Activated CD4-positive, alpha-beta T cell treated with anti-CD3 and anti-CD28 coated beads, Interleukin-2, Interleukin-6, amounts not matched to agents 100 ng/mL and 50 ng/mL, durations not matched to agents 16 hours and 8 hours (primary cell): ENCODE measurements around the gene HMOX2.

Experiments used
- DNase-seq: peaks from one replicate; pipeline ENCODE4 v3.0.0-alpha.2; 2020

The HMOX2 gene

DNA sequence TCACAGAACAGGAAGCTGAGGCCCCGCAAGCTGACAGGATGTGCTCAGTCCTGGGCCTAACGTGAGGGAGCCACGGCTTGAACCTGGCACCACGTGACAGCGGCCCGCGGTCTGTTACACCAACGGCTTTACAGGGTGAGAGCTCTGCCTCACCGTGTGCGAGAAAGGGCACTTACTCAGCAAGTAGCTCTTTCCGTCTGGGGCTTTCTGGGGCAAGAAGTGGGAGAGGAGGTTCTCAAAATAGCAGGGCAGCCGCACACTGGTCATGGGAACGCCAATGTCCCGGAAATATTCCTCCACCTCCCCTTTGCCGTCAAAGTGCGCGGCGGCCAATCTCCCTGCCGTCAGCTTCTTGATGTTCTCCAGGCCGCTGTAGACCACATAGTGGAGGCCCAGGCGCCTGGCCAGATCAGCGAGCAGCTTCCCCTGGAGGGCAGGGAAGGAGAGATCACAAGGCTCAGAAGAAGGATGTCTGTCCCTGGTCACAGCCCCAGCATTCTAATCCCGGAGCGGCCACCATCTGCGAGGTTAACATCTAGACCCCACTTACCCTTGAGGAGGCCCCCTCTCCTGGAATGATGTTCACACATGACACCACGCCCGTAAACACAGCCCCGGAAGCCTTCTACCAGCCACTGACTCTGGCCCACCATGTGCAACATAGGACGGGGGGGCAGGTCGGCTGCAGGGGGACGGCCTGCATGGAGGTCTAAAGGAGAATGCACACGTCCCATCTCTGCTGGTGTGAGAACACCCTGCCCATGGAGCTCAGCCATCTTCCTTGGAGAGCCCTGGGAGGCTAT lies 10.0 kb upstream of the HMOX2 start:
- DNase-seq = peak; percentile 72

DNA sequence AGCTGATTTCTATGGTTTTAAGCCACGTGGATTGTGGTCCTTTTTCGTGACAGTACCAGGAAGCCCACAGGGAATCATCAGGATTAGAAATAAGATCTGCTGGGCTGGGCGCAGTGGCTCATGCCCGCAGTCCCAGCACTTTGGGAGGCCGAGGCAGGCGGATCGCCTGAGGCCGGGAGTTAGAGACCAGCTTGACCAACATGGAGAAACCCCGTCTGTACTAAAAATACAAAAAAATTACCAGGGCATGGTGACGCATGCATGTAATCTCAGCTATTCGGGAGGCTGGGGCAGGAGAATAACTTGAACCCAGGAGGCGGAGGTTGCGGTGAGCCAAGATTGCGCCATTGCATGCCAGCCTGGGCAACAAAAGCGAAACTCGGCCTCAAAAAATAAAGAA lies 8.3 kb upstream of the HMOX2 start:
- no peak for DNase-seq

GRCh38 chr16:4468972-4469371 lies 7.2 kb upstream of the HMOX2 start:
- no peak for DNase-seq

GRCh38 chr16:4471869-4472268 lies 4.3 kb upstream of the HMOX2 start:
- no peak for DNase-seq

DNA sequence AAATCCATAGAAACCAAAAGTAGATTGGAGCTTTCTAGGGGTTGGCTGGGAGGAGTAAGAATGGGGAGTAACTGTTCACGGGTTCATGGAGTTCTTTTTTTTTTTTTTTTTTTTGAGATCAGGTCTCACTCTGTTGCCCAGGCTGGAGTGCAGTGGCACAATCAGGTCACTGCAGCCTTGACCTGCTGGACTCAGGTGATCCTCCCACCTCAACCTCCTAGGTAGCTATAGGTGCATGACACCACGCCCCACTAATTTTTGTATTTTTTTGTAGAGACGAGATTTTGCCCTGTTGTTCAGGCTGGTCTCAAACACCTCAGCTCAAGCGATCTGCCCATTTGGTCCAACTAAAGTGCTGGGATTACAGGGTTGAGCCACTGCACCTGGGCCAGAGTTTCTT lies 3.3 kb upstream of the HMOX2 start:
- no peak for DNase-seq

DNA sequence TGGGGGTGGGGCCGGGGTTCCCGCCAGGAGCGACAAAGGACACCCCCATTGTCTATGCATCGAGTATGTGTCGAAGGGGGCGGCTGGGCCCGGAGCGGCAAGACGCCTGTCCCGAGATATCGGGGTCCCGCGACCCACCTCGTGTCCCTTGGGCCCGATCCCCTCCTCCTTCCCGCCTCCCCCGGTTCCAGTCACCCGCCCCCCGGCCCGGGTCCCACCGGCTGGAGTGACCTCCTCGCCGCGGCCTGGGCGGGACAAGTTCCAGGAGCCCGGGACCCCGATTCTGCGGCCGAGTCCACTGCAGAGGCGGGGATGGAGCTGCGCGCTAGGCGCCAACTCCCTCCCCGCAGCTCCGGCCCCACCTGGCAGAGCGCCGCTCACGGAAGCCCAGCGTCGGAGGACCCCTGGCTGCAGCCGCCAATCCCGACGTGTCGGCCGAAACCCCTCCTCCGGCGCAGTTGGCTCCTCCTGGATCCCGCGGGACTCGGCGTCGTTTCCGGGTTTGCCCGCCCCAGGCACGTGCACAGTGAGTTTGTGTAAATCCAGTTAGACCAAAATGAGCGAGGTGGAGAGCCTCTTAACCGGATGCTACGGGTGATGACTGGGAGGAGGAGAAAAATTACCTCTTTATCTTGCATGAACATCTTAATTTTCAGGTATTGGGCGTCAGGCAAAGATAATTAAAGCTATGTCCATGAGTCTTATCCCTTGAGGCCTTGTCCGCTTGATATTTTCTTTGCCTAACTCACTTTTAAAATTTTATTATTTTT lies 1.8 kb upstream of the HMOX2 start, which contains the start of gene NMRAL1:
Gene NMRAL1, minus strand, starts transcription at position 434 of the 770 bp plus-strand sequence. CDS start 493 bp downstream, outside the sequence.
- DNase-seq = peak; percentile 97

GRCh38 chr16:4477966-4478365 lies 1.8 kb downstream of the HMOX2 start:
- DNase-seq = peak; percentile 47

- DNase-seq = no peak
Measured at GRCh38 chr16:4481526-4481925, 5.3 kb downstream of the HMOX2 start.

DNA sequence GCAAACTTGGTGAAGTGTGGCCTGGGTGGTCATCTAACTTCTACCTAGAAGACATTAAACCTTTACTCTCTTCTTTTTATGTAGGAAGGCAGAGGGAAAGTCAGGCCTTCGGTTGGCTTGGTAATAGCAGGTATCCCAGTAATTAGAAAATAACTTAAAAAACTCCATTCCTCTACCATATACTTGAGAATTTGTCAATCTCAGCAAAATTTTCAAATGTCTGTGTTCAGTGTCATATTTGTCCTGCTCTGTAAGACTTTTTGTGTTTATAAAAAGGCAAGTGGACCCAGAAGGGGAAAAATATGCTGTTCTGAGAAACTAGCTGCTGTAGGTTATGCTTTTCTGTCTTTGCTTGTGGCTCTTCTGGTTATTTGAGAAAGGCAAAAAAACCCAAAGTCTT lies 5.8 kb downstream of the HMOX2 start:
- DNase-seq = no peak

GRCh38 chr16:4486126-4486893 lies 10.1 kb downstream of the HMOX2 start:
- no peak for DNase-seq

DNA sequence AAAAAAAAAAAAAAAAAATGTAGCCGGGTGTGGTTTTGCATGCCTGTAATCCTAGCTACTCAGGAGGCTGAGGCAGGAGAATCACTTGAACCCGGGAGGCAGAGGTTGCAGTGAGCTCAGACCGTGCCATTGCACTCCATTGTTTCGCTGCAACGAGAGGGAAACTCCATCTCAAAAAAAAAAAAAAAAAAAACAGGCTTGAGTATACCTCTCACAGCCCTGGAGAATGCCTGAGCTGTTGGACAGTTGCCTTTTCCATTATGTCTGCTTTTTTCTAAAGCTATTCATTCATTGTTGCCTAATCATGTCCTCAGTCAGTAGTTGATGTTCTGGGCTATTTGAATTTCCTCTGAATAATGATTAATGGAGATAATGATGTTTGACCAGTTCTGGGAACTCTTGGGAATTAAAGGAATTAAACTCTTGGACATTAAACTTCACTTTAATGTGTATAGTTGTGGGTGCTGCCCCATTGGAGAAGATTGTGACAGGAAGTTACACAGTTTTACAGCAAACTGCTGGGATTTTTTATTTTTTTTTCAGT lies 11.8 kb downstream of the HMOX2 start:
- DNase-seq = no peak

DNA sequence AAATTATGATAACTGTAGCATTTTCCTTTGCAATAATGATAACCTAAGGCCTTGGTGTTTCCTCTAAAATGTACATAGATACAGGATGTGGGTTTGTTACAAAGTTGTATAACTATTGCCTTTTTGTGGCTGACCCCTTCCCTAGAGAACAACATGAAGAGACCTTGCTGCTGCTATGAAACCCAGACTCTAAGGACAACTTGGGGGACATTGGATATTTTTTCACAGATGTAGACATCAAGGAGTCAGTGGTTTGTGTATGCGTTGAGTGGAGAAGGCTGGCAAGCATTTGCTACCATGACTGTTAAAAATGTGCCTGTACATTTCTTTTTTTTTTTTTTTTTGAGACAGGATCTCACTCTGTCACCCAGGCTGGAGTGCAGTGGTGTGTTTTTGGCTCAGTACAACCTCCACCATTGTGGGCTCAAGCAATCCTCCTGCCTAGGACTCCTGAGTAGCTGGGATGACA lies 12.3 kb downstream of the HMOX2 start:
- DNase-seq = no peak

DNA sequence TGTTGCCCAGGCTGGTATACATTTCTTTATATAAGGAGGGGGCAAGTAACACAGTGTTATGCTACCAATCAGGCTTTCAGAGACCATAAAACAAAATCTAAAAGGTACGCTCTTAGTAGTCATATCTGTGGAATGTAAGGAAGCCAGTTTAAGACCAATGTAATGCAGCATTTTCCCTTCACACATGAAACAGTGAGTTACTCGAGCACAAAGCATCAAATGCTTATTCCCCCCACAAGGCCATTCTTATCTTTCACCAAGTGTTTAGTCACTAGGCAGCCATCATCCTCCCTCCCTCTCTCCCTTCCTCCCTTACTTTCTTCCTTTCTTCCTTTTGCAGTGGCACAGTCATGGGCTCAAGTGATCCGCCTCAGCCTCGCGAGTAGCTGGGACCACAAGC lies 12.8 kb downstream of the HMOX2 start:
- no peak for DNase-seq

DNA sequence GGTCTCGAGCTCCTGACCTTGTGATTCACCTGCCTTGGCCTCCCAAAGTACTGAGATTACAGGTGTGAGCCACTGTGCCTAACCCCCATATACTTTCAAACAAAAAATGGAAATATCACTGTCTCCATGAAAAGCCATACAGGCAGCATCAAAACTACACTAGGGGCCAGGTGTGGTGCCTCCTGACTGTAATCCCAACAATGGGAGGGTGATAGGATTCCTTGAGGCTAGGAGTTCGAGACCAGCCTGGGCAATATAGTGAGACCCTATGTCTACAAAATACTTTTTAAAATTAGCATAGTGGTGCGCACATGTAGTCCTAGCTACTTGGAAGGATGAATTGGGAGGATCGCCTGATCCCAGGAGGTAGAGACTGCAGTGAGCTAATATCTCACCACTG lies 15.7 kb downstream of the HMOX2 start:
- DNase-seq = no peak

- DNase-seq = no peak
Measured at GRCh38 chr16:4494746-4495490, 18.7 kb downstream of the HMOX2 start.

DNA sequence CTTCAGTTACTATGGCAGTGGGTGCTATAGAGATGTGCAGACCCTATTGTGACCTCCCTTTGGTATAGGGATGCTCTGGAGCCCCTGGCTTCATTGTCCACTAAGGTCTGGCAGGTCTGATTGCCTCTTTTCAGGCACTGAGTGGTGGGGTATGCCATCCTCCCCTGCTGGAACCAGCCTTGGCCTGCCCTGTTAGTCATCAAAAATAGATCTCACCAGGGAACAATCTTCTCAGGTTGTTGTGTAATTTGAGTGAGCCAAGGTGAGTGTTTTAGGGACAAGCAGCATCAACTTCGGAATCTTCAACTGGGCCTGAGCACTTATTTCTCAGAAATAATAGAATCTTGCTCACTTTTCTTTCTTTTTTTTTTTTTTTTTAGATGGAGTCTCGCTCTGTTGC lies 19.6 kb downstream of the HMOX2 start:
- no peak for DNase-seq

GRCh38 chr16:4496305-4496704 lies 20.1 kb downstream of the HMOX2 start:
- DNase-seq = no peak

GRCh38 chr16:4498546-4499195 lies 22.5 kb downstream of the HMOX2 start:
- DNase-seq = no peak

DNA sequence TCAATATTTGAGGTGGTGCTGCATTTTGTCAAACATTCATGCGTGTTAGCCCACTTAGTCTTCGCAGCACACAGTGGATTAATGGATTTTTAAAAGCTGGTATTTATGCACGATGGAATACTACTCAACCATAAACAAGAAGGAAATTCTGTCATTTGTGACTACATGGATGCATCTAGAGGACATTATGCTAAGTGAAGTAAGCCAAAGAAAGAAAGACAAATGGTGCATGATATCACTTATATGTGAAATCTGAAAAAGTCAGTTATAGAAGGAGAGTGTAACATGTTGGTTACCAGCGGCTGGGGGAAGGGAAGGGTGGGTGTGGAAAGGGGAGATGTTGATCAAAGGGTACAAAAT lies 23.0 kb downstream of the HMOX2 start:
- DNase-seq = no peak

- DNase-seq = peak; percentile 35
Measured at GRCh38 chr16:4500272-4500671, 24.1 kb downstream of the HMOX2 start.

GRCh38 chr16:4501071-4501478 lies 24.9 kb downstream of the HMOX2 start:
- no peak for DNase-seq
